Thyroid gland (tissue), 4 donors: ENCODE measurements around the gene MARCHF2. TPM values are rescaled to one million over a fixed set of nuclear protein-coding genes. Genes with fewer than 3 reads are reported as not detected.

ENCODE experiments used
- DNase-seq, 2 donors: peaks; one replicate each; pipeline ENCODE4 v3.0.0-alpha.2; 2019
- H3K27ac ChIP-seq, 3 donors: fragments of 200-600 bp; sonication (generic); 1 replicate in 2 of 3; 2 replicates in 1 of 3; pipeline ENCODE4 v1.5.1; 2016 to 2019; ENCODE audit warnings: mild to moderate bottlenecking in 1 of 3, moderate library complexity in 1 of 3
- H3K27me3 ChIP-seq: fragments of 200-600 bp; sonication (generic); one replicate; pipeline ENCODE4 v1.5.1; 2019
- H3K36me3 ChIP-seq, 2 donors: fragments of 200-600 bp; sonication (generic); one replicate each; pipeline ENCODE4 v1.5.1; 2016 to 2019
- H3K4me1 ChIP-seq, 2 donors: fragments of 200-600 bp; sonication (generic); one replicate each; pipeline ENCODE4 v1.5.1; 2017 to 2019
- H3K4me3 ChIP-seq, 3 donors: fragments of 200-600 bp; sonication (generic); replicated peaks in 1 of 3; 1 replicate in 2 of 3; 2 replicates in 1 of 3; pipeline ENCODE4 v1.5.1; 2016; ENCODE audit warnings: mild to moderate bottlenecking in 1 of 3
- H3K9me3 ChIP-seq: fragments of 200-600 bp; sonication (generic); one replicate; pipeline ENCODE4 v1.5.1; 2017
- POLR2A ChIP-seq, 2 donors: fragments of 450-650 bp; IDR thresholded peaks; one replicate each; pipeline ENCODE4 v1.6.1; 2017; ENCODE audit warnings: antibody characterized with exemption in 2 of 2, mild to moderate bottlenecking in 2 of 2, moderate library complexity in 1 of 2
- WGBS, 2 donors: methylation state at CpG; one replicate each; pipeline ENCODE4 v1.1.5; 2017; 5-methylcytosine and 5-hydroxymethylcytosine counted together
- intact Hi-C: fragments of 100-400 bp; cut with DNase I; formaldehyde crosslinking; loops from one replicate; pipeline ENCODE4 v1.15.1; 2023
- total RNA-seq, 4 donors: library from RNA; depleted of rRNA; stranded (reverse); fragments of >200 nt; gene quantifications; one replicate each; pipeline ENCODE4 v1.2.3, GENCODE V29; 2016
- TF ChIP-seq, protein P1 (sequence below), 6 experiments: fragments of 200-600 bp in 3 of 6; fragments of 450-650 bp in 3 of 6; sonication (generic) in 3 of 6; IDR thresholded peaks; one replicate each; pipeline ENCODE4 v1.5.1; 2016 to 2019; ENCODE audit warnings: antibody characterized with exemption in 6 of 6, mild to moderate bottlenecking in 2 of 6, inconsistent platforms in 1 of 6, moderate library complexity in 1 of 6

Gene MARCHF2
- total RNA-seq, 4 donors from 2014 or later, result 168 to 245 (median 215) TPM

- Histone ChIP-seq H3K36me3 (no peaks in the 10 kb centered on the region), H3K27me3 (no peaks in the 10 kb centered on the region), H3K4me1 (peaks cover 41 to 46% of the 10 kb centered on the region in 2 donors), H3K4me3 (peak overlapping the region; percentile 92 to 98 (median 93)), H3K9me3 (no peaks in the 10 kb centered on the region), H3K27ac (peak overlapping the region; percentile 97 to 98 (median 98))
- peak; percentile 69 to 72 for DNase-seq
- intact Hi-C loops, result loop anchor here (10.0 kb wide), 1 partner anchor 101 kb away; the partner anchor contains the start of gene KANK3
- 0 to 1% methylated on average over 17 to 25 of the region's 45 CpGs for WGBS, 2 donors
- no peak for TF ChIP-seq POLR2A (IDR thresholded peaks at IDR 0.05)
- TF ChIP-seq, protein P1, sequence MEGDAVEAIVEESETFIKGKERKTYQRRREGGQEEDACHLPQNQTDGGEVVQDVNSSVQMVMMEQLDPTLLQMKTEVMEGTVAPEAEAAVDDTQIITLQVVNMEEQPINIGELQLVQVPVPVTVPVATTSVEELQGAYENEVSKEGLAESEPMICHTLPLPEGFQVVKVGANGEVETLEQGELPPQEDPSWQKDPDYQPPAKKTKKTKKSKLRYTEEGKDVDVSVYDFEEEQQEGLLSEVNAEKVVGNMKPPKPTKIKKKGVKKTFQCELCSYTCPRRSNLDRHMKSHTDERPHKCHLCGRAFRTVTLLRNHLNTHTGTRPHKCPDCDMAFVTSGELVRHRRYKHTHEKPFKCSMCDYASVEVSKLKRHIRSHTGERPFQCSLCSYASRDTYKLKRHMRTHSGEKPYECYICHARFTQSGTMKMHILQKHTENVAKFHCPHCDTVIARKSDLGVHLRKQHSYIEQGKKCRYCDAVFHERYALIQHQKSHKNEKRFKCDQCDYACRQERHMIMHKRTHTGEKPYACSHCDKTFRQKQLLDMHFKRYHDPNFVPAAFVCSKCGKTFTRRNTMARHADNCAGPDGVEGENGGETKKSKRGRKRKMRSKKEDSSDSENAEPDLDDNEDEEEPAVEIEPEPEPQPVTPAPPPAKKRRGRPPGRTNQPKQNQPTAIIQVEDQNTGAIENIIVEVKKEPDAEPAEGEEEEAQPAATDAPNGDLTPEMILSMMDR (IDR thresholded peaks at IDR 0.05), result no peak
Observed at GRCh38 chr19:8445488-8446001, 32.4 kb downstream of the MARCHF2 start.

DNA sequence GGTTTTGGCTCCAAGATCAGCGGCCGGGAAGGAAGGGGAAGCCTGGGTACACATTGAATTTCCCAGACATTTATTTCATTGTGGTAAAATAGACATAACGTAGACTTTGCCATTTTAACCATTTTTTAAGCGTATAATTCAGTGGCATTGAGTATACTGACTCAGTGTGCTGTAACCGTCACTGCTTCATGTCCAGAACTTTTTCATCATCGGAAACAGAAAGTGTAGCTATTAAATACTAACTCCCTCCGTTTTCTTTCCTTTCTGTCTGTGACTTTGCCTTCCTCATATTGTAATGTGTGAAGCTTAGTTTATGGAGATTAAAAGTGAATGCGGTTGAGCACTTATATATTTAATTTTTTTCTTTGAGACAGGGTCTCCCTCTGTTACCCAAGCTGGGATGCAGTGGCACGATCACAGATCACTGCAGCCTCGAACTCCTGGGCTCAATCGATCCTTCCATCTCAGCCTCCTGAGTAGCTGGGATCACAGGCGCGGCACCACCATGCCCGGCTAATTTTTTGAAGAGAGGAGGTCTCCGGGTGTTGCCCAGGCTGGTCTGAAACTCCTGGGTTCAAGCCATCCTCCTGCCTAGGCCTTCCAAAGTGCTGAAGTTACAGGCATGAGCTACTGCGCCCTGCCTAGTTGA, 33.1 kb downstream of the MARCHF2 start:
- WGBS, 2 donors, result 23 to 24% methylated on average over 16 of the region's 16 CpGs
- Histone ChIP-seq H3K36me3 (no peaks in the 10 kb centered on the region), H3K4me3 (peak overlapping the region; percentile 92 to 98 (median 93)), H3K27ac (peak overlapping the region in 2 of 3 donors; percentile 97 to 98), H3K4me1 (peaks cover 47 to 49% of the 10 kb centered on the region in 2 donors), H3K27me3 (no peaks in the 10 kb centered on the region), H3K9me3 (no peaks in the 10 kb centered on the region)
- intact Hi-C loops, result loop anchor here (10.0 kb wide), 1 partner anchor 101 kb away; the partner anchor contains the start of gene KANK3
- no peak for DNase-seq
- TF ChIP-seq POLR2A (IDR thresholded peaks at IDR 0.05), result no peak
- TF ChIP-seq, protein P1 (IDR thresholded peaks at IDR 0.05), result no peak

GRCh38 chr19:8449830-8450229, 36.7 kb downstream of the MARCHF2 start:
- intact Hi-C loops, result loop anchor here (10.0 kb wide), 1 partner anchor 105 kb away; the partner anchor contains the start of gene KANK3
- Histone ChIP-seq H3K4me1 (peaks cover 78 to 84% of the 10 kb centered on the region in 2 donors), H3K4me3 (no peak overlapping the region), H3K36me3 (no peaks in the 10 kb centered on the region), H3K9me3 (no peaks in the 10 kb centered on the region), H3K27me3 (no peaks in the 10 kb centered on the region), H3K27ac (no peak overlapping the region)
- no peak for TF ChIP-seq POLR2A (IDR thresholded peaks at IDR 0.05)
- TF ChIP-seq, protein P1 (IDR thresholded peaks at IDR 0.05), result no peak
- DNase-seq, result no peak
- 68 to 82% methylated on average over 7 of the region's 8 CpGs for WGBS, 2 donors

- intact Hi-C loops, result no loop called here
- peaks cover 0 to 4% of the 10 kb centered on the region in 2 donors for H3K36me3 ChIP-seq
- no peaks in the 10 kb centered on the region for H3K9me3 ChIP-seq
- TF ChIP-seq, protein P1 (IDR thresholded peaks at IDR 0.05), result no peak
- no peak for TF ChIP-seq POLR2A (IDR thresholded peaks at IDR 0.05)
- WGBS, 2 donors, result 68 to 69% methylated on average over 6 of the region's 6 CpGs
- H3K27ac ChIP-seq, result peak overlapping the region in 1 of 3 donors; percentile 7
- peaks cover 73 to 88% of the 10 kb centered on the region in 2 donors for H3K4me1 ChIP-seq
- H3K27me3 ChIP-seq, result no peaks in the 10 kb centered on the region
- no peak for DNase-seq
- H3K4me3 ChIP-seq, result no peak overlapping the region
Observed at GRCh38 chr19:8451377-8451776, 38.3 kb downstream of the MARCHF2 start.

GRCh38 chr19:8451885-8452284, 38.8 kb downstream of the MARCHF2 start:
- H3K4me1 ChIP-seq, result peaks cover 71 to 88% of the 10 kb centered on the region in 2 donors
- no peaks in the 10 kb centered on the region for H3K27me3 ChIP-seq
- peak overlapping the region in 1 of 3 donors; percentile 7 for H3K27ac ChIP-seq
- DNase-seq, result no peak
- peaks cover 0 to 5% of the 10 kb centered on the region in 2 donors for H3K36me3 ChIP-seq
- no peak overlapping the region for H3K4me3 ChIP-seq
- H3K9me3 ChIP-seq, result no peaks in the 10 kb centered on the region
- intact Hi-C loops, result no loop called here
- no peak for TF ChIP-seq POLR2A (IDR thresholded peaks at IDR 0.05)
- TF ChIP-seq, protein P1 (IDR thresholded peaks at IDR 0.05), result no peak
- 54 to 65% methylated on average over 3 of the region's 3 CpGs for WGBS, 2 donors
